ENCODE data around the gene MYL12B. TPM values are rescaled to one million over a fixed set of nuclear protein-coding genes. Genes with fewer than 3 reads are reported as not detected.

Gene MYL12B
- total RNA-seq, 1 donor from 2014 or later, result 123 TPM

DNA sequence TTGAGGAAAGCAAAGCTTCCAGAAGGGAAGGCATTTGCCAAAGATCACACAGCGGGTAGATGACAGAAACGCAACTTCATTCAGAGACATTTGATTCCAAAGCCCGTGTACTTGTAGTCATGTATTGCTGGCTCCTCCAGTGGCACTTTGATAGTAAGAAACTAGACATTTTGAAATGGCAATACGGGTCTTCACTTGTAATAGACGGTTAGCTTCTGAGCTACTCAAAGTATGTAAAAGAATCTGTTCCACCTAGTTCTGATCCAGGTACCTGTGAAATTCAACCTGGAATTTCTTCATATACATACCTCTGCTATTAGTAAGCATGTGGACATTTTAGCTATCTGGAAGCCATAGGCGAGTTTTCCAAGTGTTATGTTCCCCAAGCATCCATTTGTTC lies 40.4 kb upstream of the MYL12B start:
- H3K4me3 Mint-ChIP-seq (ENCODE audit: unreplicated experiment), result no peak overlapping the region
- H3K27me3 Mint-ChIP-seq (ENCODE audit: unreplicated experiment), result no peaks in the 10 kb centered on the region
- H3K27ac Mint-ChIP-seq (ENCODE audit: unreplicated experiment), result no peak overlapping the region
- peaks cover 9% of the 10 kb centered on the region for H3K4me1 Mint-ChIP-seq (ENCODE audit: low read depth, unreplicated experiment)
- no peak for DNase-seq
- no peaks in the 10 kb centered on the region for H3K9me3 Mint-ChIP-seq (ENCODE audit: unreplicated experiment)
- no peaks in the 10 kb centered on the region for H3K36me3 Mint-ChIP-seq (ENCODE audit: unreplicated experiment)
- no peak for TF ChIP-seq CTCF (IDR thresholded peaks at IDR 0.05; ENCODE audit: partially characterized antibody, unreplicated experiment)

- Mint-ChIP-seq H3K27me3 (ENCODE audit: unreplicated experiment) (no peaks in the 10 kb centered on the region), H3K27ac (ENCODE audit: unreplicated experiment) (no peak overlapping the region), H3K4me1 (ENCODE audit: low read depth, unreplicated experiment) (peaks cover 9% of the 10 kb centered on the region), H3K4me3 (ENCODE audit: unreplicated experiment) (no peak overlapping the region), H3K9me3 (ENCODE audit: unreplicated experiment) (no peaks in the 10 kb centered on the region), H3K36me3 (ENCODE audit: unreplicated experiment) (no peaks in the 10 kb centered on the region)
- no peak for DNase-seq
- TF ChIP-seq CTCF (IDR thresholded peaks at IDR 0.05; ENCODE audit: partially characterized antibody, unreplicated experiment), result no peak
These were observed 38.6 kb upstream of the MYL12B start for GRCh38 chr18:3223356-3223755.

- H3K27ac Mint-ChIP-seq (ENCODE audit: unreplicated experiment), result no peak overlapping the region
- TF ChIP-seq CTCF (IDR thresholded peaks at IDR 0.05; ENCODE audit: partially characterized antibody, unreplicated experiment), result no peak
- H3K36me3 Mint-ChIP-seq (ENCODE audit: unreplicated experiment), result no peaks in the 10 kb centered on the region
These were observed 37.7 kb upstream of the MYL12B start for GRCh38 chr18:3224223-3224622.

DNA sequence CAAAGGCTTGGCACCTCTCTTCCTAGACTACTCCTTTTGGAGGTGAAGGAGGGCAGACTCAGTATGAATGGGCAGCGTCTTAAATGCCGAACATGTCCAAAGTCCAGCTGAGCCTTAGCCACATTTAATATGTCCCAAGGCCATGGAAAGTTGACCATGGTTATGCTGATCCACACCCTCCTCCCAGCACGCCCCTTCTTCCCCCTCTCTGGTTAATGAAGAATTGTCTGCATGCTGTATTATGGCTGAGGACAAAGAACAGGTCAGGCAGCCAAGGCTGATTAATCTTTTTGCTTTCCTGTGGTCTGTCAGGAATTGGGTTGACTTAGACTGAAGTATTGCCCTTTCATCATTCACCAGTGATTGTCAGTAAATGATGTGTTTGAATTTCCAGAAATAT lies 36.3 kb upstream of the MYL12B start:
- Mint-ChIP-seq H3K4me1 (ENCODE audit: low read depth, unreplicated experiment) (no peaks in the 10 kb centered on the region), H3K27ac (ENCODE audit: unreplicated experiment) (no peak overlapping the region), H3K27me3 (ENCODE audit: unreplicated experiment) (no peaks in the 10 kb centered on the region), H3K36me3 (ENCODE audit: unreplicated experiment) (no peaks in the 10 kb centered on the region), H3K9me3 (ENCODE audit: unreplicated experiment) (no peaks in the 10 kb centered on the region), H3K4me3 (ENCODE audit: unreplicated experiment) (no peak overlapping the region)
- no peak for TF ChIP-seq CTCF (IDR thresholded peaks at IDR 0.05; ENCODE audit: partially characterized antibody, unreplicated experiment)
- no peak for DNase-seq

More at GRCh38 chr18:3224223-3224622, 37.7 kb upstream of the MYL12B start:
- Mint-ChIP-seq H3K27me3 (ENCODE audit: unreplicated experiment) (no peaks in the 10 kb centered on the region), H3K4me1 (ENCODE audit: low read depth, unreplicated experiment) (peaks cover 9% of the 10 kb centered on the region), H3K4me3 (ENCODE audit: unreplicated experiment) (no peak overlapping the region), H3K9me3 (ENCODE audit: unreplicated experiment) (no peaks in the 10 kb centered on the region)
- DNase-seq, result no peak

DNA sequence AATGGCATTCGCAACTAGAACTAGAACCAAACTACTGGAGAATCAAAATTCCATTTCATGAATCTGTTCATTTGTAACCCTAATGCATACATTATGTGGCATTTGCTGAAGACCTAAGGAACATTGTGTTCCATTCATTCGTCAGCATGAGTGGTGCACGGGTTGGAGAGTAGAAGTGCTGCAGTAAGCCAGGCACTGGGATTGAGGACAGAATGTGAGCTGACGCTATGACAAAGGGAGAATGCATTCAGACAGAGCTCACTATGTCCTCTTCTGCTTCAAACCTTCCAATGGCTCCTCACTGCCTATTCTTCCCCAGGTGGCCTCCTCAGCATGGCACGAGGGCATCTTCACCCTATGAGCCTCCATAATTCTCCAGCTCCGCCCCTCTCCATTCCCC lies 35.9 kb upstream of the MYL12B start:
- DNase-seq, result no peak
- H3K27me3 Mint-ChIP-seq (ENCODE audit: unreplicated experiment), result no peaks in the 10 kb centered on the region
- H3K36me3 Mint-ChIP-seq (ENCODE audit: unreplicated experiment), result no peaks in the 10 kb centered on the region
- no peak overlapping the region for H3K4me3 Mint-ChIP-seq (ENCODE audit: unreplicated experiment)
- H3K4me1 Mint-ChIP-seq (ENCODE audit: low read depth, unreplicated experiment), result no peaks in the 10 kb centered on the region
- no peaks in the 10 kb centered on the region for H3K9me3 Mint-ChIP-seq (ENCODE audit: unreplicated experiment)
- H3K27ac Mint-ChIP-seq (ENCODE audit: unreplicated experiment), result no peak overlapping the region
- no peak for TF ChIP-seq CTCF (IDR thresholded peaks at IDR 0.05; ENCODE audit: partially characterized antibody, unreplicated experiment)
